SJCRH30 (cell line): ENCODE measurements around the gene NDUFS7. TPM values are rescaled to one million over a fixed set of nuclear protein-coding genes. Genes with fewer than 3 reads are reported as not detected.
A peak's percentile ranks its signal among the peaks of the same experiment; 100 is the strongest.

Experiments
- DNase-seq, 2 experiments: peaks; one replicate each; pipeline ENCODE4 v3.0.0-alpha.2; 2015 to 2020
- H3K27ac ChIP-seq: fragments of 250-450 bp; sonication (Bioruptor Pico); 2 replicates; pipeline ENCODE4 v1.5.1; 2020; ENCODE audit warnings: mild to moderate bottlenecking, moderate library complexity
- H3K27me3 ChIP-seq: fragments of 250-450 bp; sonication (Bioruptor Pico); 2 replicates; pipeline ENCODE4 v1.5.1; 2020; ENCODE audit warnings: mild to moderate bottlenecking, moderate library complexity
- H3K36me3 ChIP-seq: fragments of 250-450 bp; sonication (Bioruptor Pico); 2 replicates; pipeline ENCODE4 v1.5.1; 2020; ENCODE audit warnings: mild to moderate bottlenecking, moderate library complexity
- H3K4me1 ChIP-seq: fragments of 250-450 bp; sonication (Bioruptor Pico); 2 replicates; pipeline ENCODE4 v1.5.1; 2020; ENCODE audit warnings: mild to moderate bottlenecking, moderate library complexity
- H3K4me3 ChIP-seq: fragments of 250-450 bp; sonication (Bioruptor Pico); 2 replicates; pipeline ENCODE4 v1.5.1; 2020; ENCODE audit warnings: mild to moderate bottlenecking, moderate library complexity
- H3K9me3 ChIP-seq: fragments of 250-450 bp; sonication (Bioruptor Pico); replicated peaks from 2 replicates; pipeline ENCODE4 v1.5.1; 2020; ENCODE audit warnings: mild to moderate bottlenecking, moderate library complexity
- total RNA-seq: library from RNA; depleted of rRNA; stranded (reverse); fragments of >200 nt; shearing (Covaris generic); gene quantifications from 2 replicates; pipeline ENCODE4 v1.2.3, GENCODE V29; 2014

The NDUFS7 gene
- total RNA-seq, 1 experiment from 2014 or later, result 31.4 TPM

- no peaks in the 10 kb centered on the region for H3K36me3 ChIP-seq
- no peak overlapping the region for H3K4me3 ChIP-seq
- H3K27me3 ChIP-seq, result peaks cover 6% of the 10 kb centered on the region; the same call in 1 of the 2 replicates
- H3K9me3 ChIP-seq, result no peaks in the 10 kb centered on the region
- DNase-seq, result no peak
- H3K27ac ChIP-seq, result no peak overlapping the region
- 0 out of 2 replicates have a peak, but pooled peaks cover 2% of the 10 kb centered on the region for H3K4me1 ChIP-seq
Measured at GRCh38 chr19:1397838-1398237, 14.1 kb downstream of the NDUFS7 start.

GRCh38 chr19:1399079-1399478 lies 15.4 kb downstream of the NDUFS7 start:
- DNase-seq, result no peak
- no peak overlapping the region for H3K4me3 ChIP-seq
- H3K27me3 ChIP-seq, result peaks cover 6% of the 10 kb centered on the region; the same call in 1 of the 2 replicates
- H3K4me1 ChIP-seq, result peaks cover 2% of the 10 kb centered on the region; the same call in 1 of the 2 replicates
- H3K9me3 ChIP-seq, result no peaks in the 10 kb centered on the region
- H3K36me3 ChIP-seq, result no peaks in the 10 kb centered on the region
- H3K27ac ChIP-seq, result no peak overlapping the region

GRCh38 chr19:1399745-1400144 lies 16.0 kb downstream of the NDUFS7 start:
- Histone ChIP-seq H3K4me1 (peaks cover 2% of the 10 kb centered on the region; the same call in 1 of the 2 replicates), H3K27ac (no peak overlapping the region), H3K9me3 (no peaks in the 10 kb centered on the region), H3K36me3 (no peaks in the 10 kb centered on the region), H3K27me3 (peaks cover 6% of the 10 kb centered on the region; the same call in 1 of the 2 replicates), H3K4me3 (no peak overlapping the region)
- DNase-seq, result no peak

- Histone ChIP-seq H3K27ac (no peak overlapping the region), H3K9me3 (no peaks in the 10 kb centered on the region)
- peak; percentile 82 to 85 for DNase-seq
Measured at GRCh38 chr19:1400281-1401137, 16.8 kb downstream of the NDUFS7 start.

GRCh38 chr19:1401138-1401888 lies 17.6 kb downstream of the NDUFS7 start, which contains the start of gene GAMT:
Gene GAMT, minus strand, starts transcription at chr19:1401542. Its CDS starts 66 bp downstream, at chr19:1401476.
- no peak within 1 kb of the TSS for H3K27ac ChIP-seq
- peaks cover 6% of the 10 kb centered on the region; the same call in 1 of the 2 replicates for H3K27me3 ChIP-seq
- DNase-seq, result peak; percentile 37 to 56

More at GRCh38 chr19:1400281-1401137, 16.8 kb downstream of the NDUFS7 start:
- Histone ChIP-seq H3K36me3 (no peaks in the 10 kb centered on the region), H3K4me3 (peak overlapping the region; percentile 58), H3K4me1 (peaks cover 2% of the 10 kb centered on the region; the same call in 1 of the 2 replicates), H3K27me3 (peaks cover 6% of the 10 kb centered on the region; the same call in 1 of the 2 replicates)

GRCh38 chr19:1401889-1402217 lies 18.1 kb downstream of the NDUFS7 start:
- Histone ChIP-seq H3K27me3 (peaks cover 6% of the 10 kb centered on the region; the same call in 1 of the 2 replicates), H3K27ac (no peak overlapping the region), H3K36me3 (no peaks in the 10 kb centered on the region), H3K4me3 (no peak overlapping the region), H3K9me3 (no peaks in the 10 kb centered on the region), H3K4me1 (peaks cover 2% of the 10 kb centered on the region; the same call in 1 of the 2 replicates)
- DNase-seq, result no peak

More at GRCh38 chr19:1401138-1401888, 17.6 kb downstream of the NDUFS7 start, which contains the start of gene GAMT:
- Histone ChIP-seq H3K9me3 (no peaks in the 10 kb centered on the region), H3K4me1 (peaks cover 2% of the 10 kb centered on the region; the same call in 1 of the 2 replicates), H3K36me3 (no peaks in the 10 kb centered on the region), H3K4me3 (peak within 1 kb of the TSS; percentile 58)

- Histone ChIP-seq H3K4me1 (peaks cover 2% of the 10 kb centered on the region; the same call in 1 of the 2 replicates), H3K9me3 (no peaks in the 10 kb centered on the region)
Measured at GRCh38 chr19:1402411-1403070, 18.8 kb downstream of the NDUFS7 start.

DNA sequence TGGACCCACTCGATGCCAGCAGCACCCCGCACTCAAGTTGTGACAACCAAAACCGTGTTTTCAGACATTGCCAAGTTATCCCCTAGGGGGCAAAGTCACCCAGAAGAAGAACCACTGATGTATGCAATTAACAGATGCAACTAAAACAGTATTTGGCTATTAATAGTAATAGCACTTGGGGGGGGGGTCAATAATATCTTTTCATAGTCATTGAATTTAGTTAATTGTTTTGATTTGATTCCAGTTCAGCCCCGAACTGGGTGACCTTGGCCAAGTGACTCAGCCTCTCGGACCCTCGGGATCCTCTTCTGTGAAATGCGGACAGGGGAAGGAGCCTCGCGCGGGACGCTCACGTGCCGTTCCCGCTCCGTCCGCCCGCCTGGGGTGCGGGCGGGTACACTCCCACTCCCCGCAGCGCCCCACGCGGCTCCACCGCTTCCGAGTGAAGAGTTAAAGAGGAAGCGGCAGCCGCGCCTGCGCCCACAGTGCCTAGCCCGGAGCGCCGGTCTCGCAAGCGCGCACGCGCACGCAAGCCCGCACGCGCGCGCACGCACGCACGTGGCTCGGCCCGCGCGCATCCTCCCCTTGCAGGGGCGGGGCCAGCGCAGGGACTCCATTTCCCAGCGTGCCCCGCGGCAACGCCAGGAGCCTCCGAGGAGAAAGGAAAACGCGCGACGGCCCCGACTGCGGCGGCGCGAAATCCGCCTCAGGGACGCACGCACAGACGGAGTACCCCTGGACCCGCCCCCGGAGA lies 23.2 kb downstream of the NDUFS7 start:
- peaks cover 8% of the 10 kb centered on the region; the same call in 1 of the 2 replicates for H3K4me1 ChIP-seq
- H3K27ac ChIP-seq, result no peak overlapping the region; the same call in 1 of the 2 replicates
- peaks cover 4% of the 10 kb centered on the region; the same call in 1 of the 2 replicates for H3K27me3 ChIP-seq
- H3K36me3 ChIP-seq, result peaks cover 11% of the 10 kb centered on the region
- H3K4me3 ChIP-seq, result peak overlapping the region; percentile 57
- no peaks in the 10 kb centered on the region for H3K9me3 ChIP-seq
- peak; percentile 97 to 98 for DNase-seq

More at GRCh38 chr19:1402411-1403070, 18.8 kb downstream of the NDUFS7 start:
- no peak for DNase-seq
- peaks cover 6% of the 10 kb centered on the region; the same call in 1 of the 2 replicates for H3K27me3 ChIP-seq
- H3K36me3 ChIP-seq, result no peaks in the 10 kb centered on the region
- peak overlapping the region; percentile 13 for H3K4me3 ChIP-seq
- H3K27ac ChIP-seq, result no peak overlapping the region

DNA sequence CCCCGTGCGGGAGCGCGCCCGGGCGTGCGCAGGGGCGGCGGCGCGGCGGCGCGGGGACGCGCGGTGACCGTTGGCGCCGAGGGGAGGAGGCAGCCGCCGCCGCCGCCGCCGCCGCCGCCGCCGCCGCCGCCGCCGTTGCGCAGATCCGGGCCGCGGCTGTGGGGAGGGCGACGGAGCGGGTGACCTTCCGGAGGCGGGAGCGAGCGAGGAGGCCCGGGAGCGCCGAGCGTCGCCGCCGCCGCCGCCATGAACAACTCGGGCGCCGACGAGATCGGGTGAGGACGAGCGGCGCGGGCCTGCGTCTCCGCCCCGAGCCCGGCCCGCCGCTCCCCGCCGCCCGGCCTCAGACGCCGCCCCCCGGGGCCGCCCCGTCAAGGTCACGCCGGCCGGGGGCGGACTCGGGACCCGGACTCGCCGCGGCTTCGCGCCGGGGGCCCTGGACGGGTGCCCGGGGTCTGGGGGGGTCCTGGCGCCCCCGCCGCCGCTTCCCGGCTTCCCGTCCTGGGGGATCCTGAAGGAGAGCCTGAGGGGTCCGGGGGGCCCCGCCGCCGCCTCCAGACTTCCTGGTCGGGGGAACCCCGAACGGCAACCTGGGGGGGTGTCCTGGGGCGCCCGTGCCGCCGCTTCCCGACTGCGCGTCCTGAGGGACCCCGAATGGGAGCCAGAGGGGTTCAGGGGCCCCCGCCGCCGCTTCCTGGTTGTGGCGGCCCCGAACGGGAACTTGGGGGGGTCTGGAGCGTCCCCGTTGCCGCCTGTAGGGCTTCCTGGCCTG lies 24.0 kb downstream of the NDUFS7 start, which contains the start of gene DAZAP1:
Gene DAZAP1 (plus strand): TSS at position 59 of the 772 bp plus-strand sequence. CDS start 188 bp downstream, at position 247.
- no peak for DNase-seq
- H3K27ac ChIP-seq, result peak within 1 kb of the TSS; percentile 89
- no peaks in the 10 kb centered on the region for H3K9me3 ChIP-seq
- peaks cover 16% of the 10 kb centered on the region for H3K36me3 ChIP-seq
- no peaks in the 10 kb centered on the region for H3K27me3 ChIP-seq
- peaks cover 6% of the 10 kb centered on the region; the same call in 1 of the 2 replicates for H3K4me1 ChIP-seq
- H3K4me3 ChIP-seq, result peak within 1 kb of the TSS; percentile 99

- Histone ChIP-seq H3K4me3 (peak overlapping the region; percentile 99), H3K27me3 (no peaks in the 10 kb centered on the region), H3K36me3 (peaks cover 22% of the 10 kb centered on the region), H3K9me3 (no peaks in the 10 kb centered on the region), H3K27ac (peak overlapping the region; percentile 89), H3K4me1 (peaks cover 6% of the 10 kb centered on the region; the same call in 1 of the 2 replicates)
- peak; percentile 41 to 49 for DNase-seq
Measured at GRCh38 chr19:1408300-1409203, 24.8 kb downstream of the NDUFS7 start.

DNA sequence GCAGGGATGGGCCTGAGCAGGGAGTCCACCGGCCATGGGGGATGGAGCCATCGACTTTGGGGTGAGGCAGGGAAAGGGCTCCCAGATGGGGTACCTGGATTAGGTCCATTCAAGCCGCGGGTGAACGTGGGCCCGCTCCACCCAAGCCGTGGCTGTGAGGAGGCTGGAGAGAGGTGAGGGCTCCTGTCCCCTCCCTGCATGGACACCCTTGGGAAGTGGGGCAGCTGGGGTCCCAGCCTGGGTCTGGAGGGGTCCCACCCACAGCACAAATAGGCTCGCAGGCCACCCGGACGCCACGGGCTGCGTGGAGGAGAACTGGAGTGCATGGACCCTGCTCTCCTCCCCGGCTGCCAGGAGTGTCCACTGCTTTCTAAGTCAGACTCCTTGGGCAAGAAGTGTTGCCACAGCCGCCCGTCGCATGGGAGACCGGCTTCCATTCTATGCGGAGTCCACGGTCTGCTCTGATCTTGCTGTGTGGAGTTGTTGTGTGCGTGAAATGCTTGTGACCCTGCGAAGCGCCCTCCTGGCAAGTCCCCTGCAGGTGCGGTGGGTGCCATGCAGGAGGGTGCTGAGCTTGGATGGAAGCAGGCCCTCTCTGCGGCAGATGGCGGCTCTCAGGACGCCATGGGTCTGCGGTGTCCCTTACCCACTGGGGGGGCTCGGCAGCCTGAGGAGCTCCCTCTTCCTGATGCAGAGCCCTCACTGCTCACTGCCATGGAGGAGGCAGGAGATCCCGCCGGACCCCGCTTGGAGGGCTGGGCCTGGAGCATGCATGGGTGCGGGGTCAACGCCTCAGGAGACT lies 25.7 kb downstream of the NDUFS7 start:
- peak overlapping the region; percentile 89; the same call in 1 of the 2 replicates for H3K27ac ChIP-seq
- peaks cover 27% of the 10 kb centered on the region for H3K36me3 ChIP-seq
- H3K4me1 ChIP-seq, result peaks cover 6% of the 10 kb centered on the region; the same call in 1 of the 2 replicates
- H3K4me3 ChIP-seq, result peak overlapping the region; percentile 99
- no peak for DNase-seq
- no peaks in the 10 kb centered on the region for H3K9me3 ChIP-seq
- H3K27me3 ChIP-seq, result no peaks in the 10 kb centered on the region
